CD14-positive monocyte (primary cell): Measurements from ENCODE around the gene EEFSEC. TPM values are rescaled to one million over a fixed set of nuclear protein-coding genes. Genes with fewer than 3 reads are reported as not detected.
A peak's percentile ranks its signal among the peaks of the same experiment; 100 is the strongest.

Source experiments
- DNase-seq, 3 donors: peaks; one replicate each; pipeline ENCODE4 v3.0.0-alpha.2; 2011 to 2022
- H2AFZ ChIP-seq: 2 replicates; pipeline ENCODE4 v1.6.0; 2012; ENCODE audit warnings: mild to moderate bottlenecking, low read depth, low read length, inconsistent platforms; ENCODE audit not compliant: insufficient read depth, poor library complexity, severe bottlenecking
- H3K27ac ChIP-seq, 2 donors: 1 replicate in 1 of 2; 2 replicates in 1 of 2; pipeline ENCODE4 v1.5.1; 2012 to 2013; ENCODE audit warnings: low read length in 2 of 2, control low read depth in 1 of 2, inconsistent platforms in 1 of 2, low read depth in 1 of 2, mild to moderate bottlenecking in 1 of 2
- H3K27me3 ChIP-seq, 2 donors: one replicate each; pipeline versions ENCODE4 v1.6.0 to v1.6.1; 2011 to 2013; ENCODE audit warnings: low read length in 2 of 2; ENCODE audit not compliant: control insufficient read depth in 2 of 2, insufficient read depth in 2 of 2
- H3K36me3 ChIP-seq, 2 donors: replicated peaks in 1 of 2; 1 replicate in 1 of 2; 2 replicates in 1 of 2; pipeline versions ENCODE4 v1.5.1 to v1.6.1; 2012 to 2013; ENCODE audit warnings: low read length in 2 of 2, control low read depth in 1 of 2, inconsistent platforms in 1 of 2, mild to moderate bottlenecking in 1 of 2; ENCODE audit not compliant: insufficient read depth in 2 of 2, control insufficient read depth in 1 of 2
- H3K4me1 ChIP-seq, 2 donors: 1 replicate in 1 of 2; 2 replicates in 1 of 2; pipeline versions ENCODE4 v1.5.1 to v1.6.1; 2012 to 2013; ENCODE audit warnings: low read length in 2 of 2, control low read depth in 1 of 2, inconsistent platforms in 1 of 2, mild to moderate bottlenecking in 1 of 2, moderate library complexity in 1 of 2; ENCODE audit not compliant: insufficient read depth in 2 of 2, control insufficient read depth in 1 of 2
- H3K4me2 ChIP-seq: replicated peaks from 2 replicates; pipeline ENCODE3; 2012; ENCODE audit warnings: low read length, moderate library complexity, mild to moderate bottlenecking; ENCODE audit not compliant: poor library complexity, severe bottlenecking; ENCODE audit errors: extremely low read depth
- H3K4me3 ChIP-seq, 3 experiments: fragments of 200-600 bp in 1 of 3; sonication (generic) in 1 of 3; replicated peaks in 1 of 3; 1 replicate in 2 of 3; 2 replicates in 1 of 3; pipeline ENCODE4 v1.5.1; 2011 to 2013; ENCODE audit warnings: low read length in 3 of 3, mild to moderate bottlenecking in 3 of 3, control low read depth in 2 of 3, low read depth in 2 of 3, inconsistent platforms in 1 of 3, moderate library complexity in 1 of 3
- H3K79me2 ChIP-seq: 2 replicates; pipeline ENCODE4 v1.6.0; 2012; ENCODE audit warnings: mild to moderate bottlenecking, control low read depth, inconsistent platforms, low read length, moderate library complexity; ENCODE audit not compliant: insufficient read depth
- H3K9ac ChIP-seq: 2 replicates; pipeline ENCODE4 v1.6.0; 2017; ENCODE audit warnings: low read length, mild to moderate bottlenecking; ENCODE audit not compliant: insufficient read depth, poor library complexity, severe bottlenecking
- H3K9me3 ChIP-seq, 2 donors: replicated peaks in 1 of 2; 1 replicate in 1 of 2; 2 replicates in 1 of 2; pipeline versions ENCODE4 v1.5.1 to v1.6.1; 2012 to 2013; ENCODE audit warnings: low read length in 2 of 2, control low read depth in 1 of 2; ENCODE audit not compliant: control insufficient read depth in 1 of 2, insufficient read depth in 1 of 2
- H4K20me1 ChIP-seq: 2 replicates; pipeline ENCODE4 v1.6.0; 2012; ENCODE audit warnings: mild to moderate bottlenecking, low read length, control low read depth, moderate library complexity; ENCODE audit not compliant: insufficient read depth
- H3K27ac Mint-ChIP-seq, 7 donors: one replicate each; pipeline ENCODE4 v1.8.0; 2020; ENCODE audit warnings: mild to moderate bottlenecking in 7 of 7, mixed read lengths in 7 of 7, moderate library complexity in 6 of 7, inconsistent platforms in 2 of 7
- H3K27me3 Mint-ChIP-seq, 3 donors: one replicate each; pipeline ENCODE4 v1.8.0; 2021 to 2022; ENCODE audit warnings: low read depth in 3 of 3, mild to moderate bottlenecking in 3 of 3, mixed read lengths in 3 of 3, moderate library complexity in 3 of 3, inconsistent platforms in 1 of 3
- H3K36me3 Mint-ChIP-seq, 2 donors: one replicate each; pipeline ENCODE4 v1.8.0; 2020; ENCODE audit warnings: mixed read lengths in 2 of 2, inconsistent platforms in 1 of 2, mild to moderate bottlenecking in 1 of 2
- H3K4me1 Mint-ChIP-seq: one replicate; pipeline ENCODE4 v1.8.0; 2020; ENCODE audit warnings: mild to moderate bottlenecking, mixed read lengths
- H3K4me3 Mint-ChIP-seq, 2 donors: one replicate each; pipeline ENCODE4 v1.8.0; 2020; ENCODE audit warnings: mild to moderate bottlenecking in 2 of 2, mixed read lengths in 2 of 2, moderate library complexity in 1 of 2
- H3K9me3 Mint-ChIP-seq, 7 donors: one replicate each; pipeline ENCODE4 v1.8.0; 2020 to 2022; ENCODE audit warnings: mixed read lengths in 7 of 7, mild to moderate bottlenecking in 6 of 7, moderate library complexity in 6 of 7, inconsistent platforms in 2 of 7
- WGBS: methylation state at CpG from one replicate; pipeline ENCODE4 v1.1.5; 2013; ENCODE audit warnings: missing lambda C conversion rate; ENCODE audit not compliant: insufficient coverage; 5-methylcytosine and 5-hydroxymethylcytosine counted together
- intact Hi-C, 2 donors: fragments of 100-400 bp; cut with micrococcal nuclease; formaldehyde crosslinking; loops; one replicate each; pipeline versions ENCODE4 v1.15.0 to v1.15.1; 2023
- polyA plus RNA-seq, 3 donors: library from polyadenylated mRNA; depleted of rRNA in 1 of 3; unstranded in 2 of 3; stranded (reverse) in 1 of 3; fragments of 300-500 nt in 2 of 3; fragments of >200 nt in 1 of 3; fragmentation: Illumina TruSeq in 2 of 3; gene quantifications; 1 replicate in 2 of 3; 2 replicates in 1 of 3; pipeline ENCODE4 v1.2.3, GENCODE V29; 2012 to 2021
- TF ChIP-seq, protein P1 (sequence below): fragments of 200-600 bp; IDR thresholded peaks from one replicate; pipeline ENCODE4 v1.8.0; 2022; ENCODE audit warnings: antibody characterized with exemption, mild to moderate bottlenecking

EEFSEC gene
- polyA plus RNA-seq, 3 donors: 13.3 to 14.9 (median 14.9) TPM

DNA sequence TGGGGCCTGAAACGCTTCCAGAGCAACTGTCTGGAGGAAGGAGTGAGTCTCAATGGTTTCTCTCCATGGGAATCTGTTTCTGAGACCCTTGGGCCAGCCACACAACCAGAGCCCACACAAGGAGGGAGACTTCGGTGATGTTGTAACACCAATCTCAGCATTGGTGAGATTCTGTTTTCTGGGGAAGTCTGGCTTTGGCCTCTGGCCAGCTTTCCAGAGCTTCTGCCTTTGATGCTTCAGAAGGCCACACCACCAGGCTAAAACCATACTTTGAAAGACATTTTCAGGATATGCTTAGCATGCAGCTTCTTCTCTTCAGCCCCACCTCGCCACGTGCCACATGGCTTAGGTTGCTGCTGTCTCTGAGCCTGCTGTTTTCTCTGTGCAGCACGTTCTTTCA, 3.6 kb upstream of the EEFSEC start:
- no peak overlapping the region for H3K4me3 ChIP-seq
- intact Hi-C loops: no loop called here
- TF ChIP-seq, protein P1, sequence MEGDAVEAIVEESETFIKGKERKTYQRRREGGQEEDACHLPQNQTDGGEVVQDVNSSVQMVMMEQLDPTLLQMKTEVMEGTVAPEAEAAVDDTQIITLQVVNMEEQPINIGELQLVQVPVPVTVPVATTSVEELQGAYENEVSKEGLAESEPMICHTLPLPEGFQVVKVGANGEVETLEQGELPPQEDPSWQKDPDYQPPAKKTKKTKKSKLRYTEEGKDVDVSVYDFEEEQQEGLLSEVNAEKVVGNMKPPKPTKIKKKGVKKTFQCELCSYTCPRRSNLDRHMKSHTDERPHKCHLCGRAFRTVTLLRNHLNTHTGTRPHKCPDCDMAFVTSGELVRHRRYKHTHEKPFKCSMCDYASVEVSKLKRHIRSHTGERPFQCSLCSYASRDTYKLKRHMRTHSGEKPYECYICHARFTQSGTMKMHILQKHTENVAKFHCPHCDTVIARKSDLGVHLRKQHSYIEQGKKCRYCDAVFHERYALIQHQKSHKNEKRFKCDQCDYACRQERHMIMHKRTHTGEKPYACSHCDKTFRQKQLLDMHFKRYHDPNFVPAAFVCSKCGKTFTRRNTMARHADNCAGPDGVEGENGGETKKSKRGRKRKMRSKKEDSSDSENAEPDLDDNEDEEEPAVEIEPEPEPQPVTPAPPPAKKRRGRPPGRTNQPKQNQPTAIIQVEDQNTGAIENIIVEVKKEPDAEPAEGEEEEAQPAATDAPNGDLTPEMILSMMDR: no peak
- H4K20me1 ChIP-seq: no peaks in the 10 kb centered on the region
- H2AFZ ChIP-seq: no peak overlapping the region
- peak overlapping the region in 1 of 7 donors; percentile 27 for H3K27ac Mint-ChIP-seq
- DNase-seq: peak in 2 of 3 donors; percentile 19 to 22
- H3K79me2 ChIP-seq: peaks cover under 1% of the 10 kb centered on the region
- peaks cover 31 to 34% of the 10 kb centered on the region in 2 donors for H3K4me1 ChIP-seq
- WGBS: 73% methylated on average over 4 of the region's 5 CpGs
- no peak overlapping the region for H3K9ac ChIP-seq
- peaks cover 33% of the 10 kb centered on the region for H3K4me1 Mint-ChIP-seq
- no peak overlapping the region for H3K4me2 ChIP-seq
- H3K27ac ChIP-seq: no peak overlapping the region
- H3K9me3 Mint-ChIP-seq: peaks cover 0 to 7% (median 2%) of the 10 kb centered on the region in 7 donors
- peaks cover 0 to 5% (median 2%) of the 10 kb centered on the region in 3 donors for H3K27me3 Mint-ChIP-seq
- H3K27me3 ChIP-seq: no peaks in the 10 kb centered on the region
- H3K4me3 Mint-ChIP-seq: no peak overlapping the region
- H3K9me3 ChIP-seq: no peaks in the 10 kb centered on the region
- H3K36me3 Mint-ChIP-seq: no peaks in the 10 kb centered on the region
- no peaks in the 10 kb centered on the region for H3K36me3 ChIP-seq

DNA sequence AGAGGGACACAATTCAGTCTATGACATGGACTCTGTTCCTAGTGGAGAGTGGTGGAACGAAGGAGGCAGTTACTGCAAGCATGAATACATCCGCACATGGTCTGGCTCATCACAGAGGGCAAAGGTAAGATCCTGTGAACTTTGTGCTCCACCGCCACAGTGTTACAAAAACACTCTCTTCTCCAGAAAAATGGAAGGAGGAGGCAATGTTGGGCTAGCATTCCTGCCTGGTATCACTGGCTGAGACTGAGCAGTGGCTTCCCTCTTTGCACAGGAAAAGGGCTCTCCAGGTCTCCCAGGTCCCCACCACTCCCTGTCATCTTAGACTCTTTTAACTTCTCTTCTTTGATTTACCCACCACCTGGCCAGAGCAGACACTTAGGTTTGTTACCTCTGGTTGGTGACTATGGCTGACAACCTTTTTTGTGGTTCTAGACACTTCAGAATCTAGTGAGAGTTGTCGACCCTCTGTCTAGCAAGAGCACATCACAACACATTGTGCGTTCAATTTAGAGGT, 1.5 kb upstream of the EEFSEC start:
- no peaks in the 10 kb centered on the region for H3K27me3 ChIP-seq
- no peak overlapping the region for H3K27ac ChIP-seq
- Mint-ChIP-seq H3K9me3 (peaks cover 0 to 7% (median 2%) of the 10 kb centered on the region in 7 donors), H3K4me3 (no peak overlapping the region), H3K27ac (no peak overlapping the region), H3K4me1 (peaks cover 33% of the 10 kb centered on the region), H3K27me3 (peaks cover 0 to 5% (median 2%) of the 10 kb centered on the region in 3 donors), H3K36me3 (peaks cover 5 to 6% of the 10 kb centered on the region in 2 donors)
- no peak overlapping the region for H3K4me3 ChIP-seq
- peak overlapping the region; percentile 17 for H2AFZ ChIP-seq
- H3K9ac ChIP-seq: no peak overlapping the region
- peaks cover 0 to 6% of the 10 kb centered on the region in 2 donors for H3K36me3 ChIP-seq
- TF ChIP-seq, protein P1: no peak
- no peak overlapping the region for H3K4me2 ChIP-seq
- peaks cover 19% of the 10 kb centered on the region for H3K79me2 ChIP-seq
- WGBS: no CpG with 5 or more reads among the region's 5 CpGs
- H4K20me1 ChIP-seq: no peaks in the 10 kb centered on the region
- intact Hi-C loops: loop anchor here in 1 of 2 donors (2.0 kb wide), 1 partner anchor 29 kb away; the partner anchor contains the start of gene RUVBL1
- H3K4me1 ChIP-seq: peaks cover 31 to 34% of the 10 kb centered on the region in 2 donors
- no peaks in the 10 kb centered on the region for H3K9me3 ChIP-seq
- DNase-seq: no peak
